NOMO-1 (cell line): Measurements from ENCODE around the gene ZNF638.
"Not testable (repeated sequence)": the region's sequence is repeated elsewhere in the genome, so short reads cannot be mapped to it uniquely, and the experiment has no call there.

ENCODE experiments used
- DNase-seq, 2 experiments: peaks; one replicate each; lab custom pipeline; 2025; ENCODE audit not compliant: unreplicated experiment in 2 of 2; lab: John Stamatoyannopoulos, UW

ZNF638 gene, protein sequence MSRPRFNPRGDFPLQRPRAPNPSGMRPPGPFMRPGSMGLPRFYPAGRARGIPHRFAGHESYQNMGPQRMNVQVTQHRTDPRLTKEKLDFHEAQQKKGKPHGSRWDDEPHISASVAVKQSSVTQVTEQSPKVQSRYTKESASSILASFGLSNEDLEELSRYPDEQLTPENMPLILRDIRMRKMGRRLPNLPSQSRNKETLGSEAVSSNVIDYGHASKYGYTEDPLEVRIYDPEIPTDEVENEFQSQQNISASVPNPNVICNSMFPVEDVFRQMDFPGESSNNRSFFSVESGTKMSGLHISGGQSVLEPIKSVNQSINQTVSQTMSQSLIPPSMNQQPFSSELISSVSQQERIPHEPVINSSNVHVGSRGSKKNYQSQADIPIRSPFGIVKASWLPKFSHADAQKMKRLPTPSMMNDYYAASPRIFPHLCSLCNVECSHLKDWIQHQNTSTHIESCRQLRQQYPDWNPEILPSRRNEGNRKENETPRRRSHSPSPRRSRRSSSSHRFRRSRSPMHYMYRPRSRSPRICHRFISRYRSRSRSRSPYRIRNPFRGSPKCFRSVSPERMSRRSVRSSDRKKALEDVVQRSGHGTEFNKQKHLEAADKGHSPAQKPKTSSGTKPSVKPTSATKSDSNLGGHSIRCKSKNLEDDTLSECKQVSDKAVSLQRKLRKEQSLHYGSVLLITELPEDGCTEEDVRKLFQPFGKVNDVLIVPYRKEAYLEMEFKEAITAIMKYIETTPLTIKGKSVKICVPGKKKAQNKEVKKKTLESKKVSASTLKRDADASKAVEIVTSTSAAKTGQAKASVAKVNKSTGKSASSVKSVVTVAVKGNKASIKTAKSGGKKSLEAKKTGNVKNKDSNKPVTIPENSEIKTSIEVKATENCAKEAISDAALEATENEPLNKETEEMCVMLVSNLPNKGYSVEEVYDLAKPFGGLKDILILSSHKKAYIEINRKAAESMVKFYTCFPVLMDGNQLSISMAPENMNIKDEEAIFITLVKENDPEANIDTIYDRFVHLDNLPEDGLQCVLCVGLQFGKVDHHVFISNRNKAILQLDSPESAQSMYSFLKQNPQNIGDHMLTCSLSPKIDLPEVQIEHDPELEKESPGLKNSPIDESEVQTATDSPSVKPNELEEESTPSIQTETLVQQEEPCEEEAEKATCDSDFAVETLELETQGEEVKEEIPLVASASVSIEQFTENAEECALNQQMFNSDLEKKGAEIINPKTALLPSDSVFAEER (N-terminal part only)

DNA sequence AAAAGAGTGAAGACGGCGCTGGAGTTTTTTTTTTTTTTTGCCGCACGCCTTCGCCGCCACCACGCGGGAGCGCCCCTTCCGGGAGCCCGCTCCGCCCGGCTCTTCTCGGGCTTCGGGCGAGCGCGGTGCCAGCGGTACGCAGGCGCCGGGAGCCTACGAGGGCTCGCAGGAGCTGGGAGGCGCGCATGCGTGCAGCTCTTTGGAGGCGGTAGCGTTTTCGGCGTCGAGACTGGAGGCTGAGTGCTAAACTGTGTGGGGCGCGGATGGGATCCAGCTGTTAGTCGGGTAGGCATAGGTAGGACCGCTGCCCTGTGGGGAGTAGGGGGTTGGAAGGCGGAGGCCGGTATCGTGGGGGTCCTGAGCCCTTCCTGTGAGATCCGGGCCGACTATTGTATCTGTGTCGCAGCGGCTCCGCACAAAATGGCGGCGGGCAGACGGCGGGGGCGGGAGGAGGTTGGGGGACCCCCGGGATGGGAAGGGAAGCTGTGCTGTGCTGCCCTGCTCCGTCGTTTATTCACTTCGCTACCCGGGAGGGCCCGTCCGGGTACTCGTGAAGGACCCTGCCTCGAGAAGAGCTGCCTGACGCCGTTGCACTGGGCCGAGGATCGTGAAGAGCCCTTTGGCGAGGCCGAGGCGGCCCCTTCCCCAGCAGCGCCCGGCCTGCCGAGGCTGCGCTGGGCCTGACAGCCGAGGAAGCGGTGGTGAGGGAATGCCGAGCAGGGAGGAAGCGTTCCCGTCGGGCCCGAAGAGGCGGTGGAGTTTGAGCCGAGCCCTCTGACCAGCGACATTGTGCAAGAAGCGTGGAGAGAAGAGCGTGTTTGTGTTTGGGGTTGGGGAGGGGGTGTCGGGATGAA is at the start of gene ZNF638:
Gene ZNF638 (plus strand): TSS at position 202 of the 854 bp plus-strand sequence. CDS start 17,173 bp downstream, outside the sequence.
- DNase-seq, result peak; percentile 89 to 91

DNA sequence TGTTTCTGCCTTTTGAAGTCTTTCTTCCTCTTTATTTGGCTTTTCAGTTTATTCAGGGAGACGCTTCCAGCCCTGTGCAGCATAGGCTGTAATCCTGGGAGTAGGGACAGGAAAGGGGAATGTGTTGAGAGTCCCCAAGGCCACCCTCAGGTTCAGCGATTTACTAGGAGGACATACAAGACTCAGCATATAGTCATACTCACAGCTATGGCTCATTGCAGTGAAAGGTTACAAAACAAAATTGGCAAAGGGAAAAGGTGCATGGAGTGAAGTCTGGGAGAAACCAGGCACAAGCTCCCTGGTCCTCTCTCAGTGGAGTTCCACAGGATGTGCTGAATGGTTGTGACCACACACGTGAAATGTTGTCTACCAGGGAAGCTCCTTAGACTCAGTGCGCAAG is 49.6 kb upstream of the ZNF638 start:
- DNase-seq, result no peak

DNA sequence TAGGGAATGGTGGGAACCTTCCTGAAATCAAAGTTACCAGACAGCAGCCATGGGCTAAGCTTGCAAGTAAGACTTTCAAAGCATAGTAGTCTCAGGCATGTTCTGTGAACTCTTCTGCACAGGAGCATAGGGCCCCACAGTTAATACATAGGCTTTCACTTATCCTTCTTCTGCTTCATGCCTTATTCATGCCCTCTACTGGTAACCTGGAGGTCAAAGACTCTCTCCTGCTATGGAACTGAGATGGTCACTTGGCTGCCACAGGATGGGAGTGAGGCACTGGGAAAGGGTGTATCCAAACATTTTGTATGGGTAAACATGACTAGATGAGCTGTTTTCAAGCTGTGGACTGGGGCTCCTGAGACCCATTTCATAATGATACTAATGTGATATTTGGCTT is 49.1 kb upstream of the ZNF638 start:
- no peak for DNase-seq

DNA sequence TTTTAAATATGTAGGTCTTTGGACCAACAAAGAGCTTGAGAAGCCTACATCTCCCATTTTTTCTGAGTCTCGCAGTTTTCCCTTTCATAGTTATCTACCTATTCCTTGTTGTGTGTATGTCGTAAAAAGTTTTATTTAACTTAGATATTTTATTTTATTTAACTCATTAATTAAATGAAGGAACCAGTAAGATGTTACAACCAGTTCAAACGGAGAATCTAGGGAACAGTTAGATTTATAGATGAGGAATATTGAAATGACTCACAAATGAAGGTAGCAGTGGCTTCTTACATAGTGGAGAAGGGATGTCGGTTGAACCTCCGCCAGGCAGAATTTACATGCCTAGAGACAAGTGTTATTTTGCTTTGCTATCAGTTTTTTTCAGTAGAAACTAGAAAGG is 48.5 kb upstream of the ZNF638 start:
- DNase-seq, result no peak

DNA sequence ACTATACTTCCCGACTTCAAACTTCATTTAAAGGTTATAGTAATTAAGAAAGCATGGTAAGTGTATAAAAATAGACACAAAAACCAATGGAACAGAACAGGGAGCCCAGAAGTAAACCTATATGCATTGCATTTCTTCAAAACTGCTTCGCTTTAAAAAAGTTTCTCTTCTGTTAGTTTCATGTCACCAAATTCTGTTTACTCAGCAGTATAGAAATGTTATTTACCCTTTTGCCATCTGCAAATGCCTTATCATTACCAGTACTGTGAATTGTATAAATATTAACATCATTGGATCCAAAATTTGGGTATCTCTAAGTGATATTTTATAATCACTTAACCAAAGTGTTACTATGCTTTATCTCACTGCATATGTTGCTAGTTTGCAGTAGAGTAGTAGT is 45.9 kb upstream of the ZNF638 start:
- DNase-seq, result no peak

DNA sequence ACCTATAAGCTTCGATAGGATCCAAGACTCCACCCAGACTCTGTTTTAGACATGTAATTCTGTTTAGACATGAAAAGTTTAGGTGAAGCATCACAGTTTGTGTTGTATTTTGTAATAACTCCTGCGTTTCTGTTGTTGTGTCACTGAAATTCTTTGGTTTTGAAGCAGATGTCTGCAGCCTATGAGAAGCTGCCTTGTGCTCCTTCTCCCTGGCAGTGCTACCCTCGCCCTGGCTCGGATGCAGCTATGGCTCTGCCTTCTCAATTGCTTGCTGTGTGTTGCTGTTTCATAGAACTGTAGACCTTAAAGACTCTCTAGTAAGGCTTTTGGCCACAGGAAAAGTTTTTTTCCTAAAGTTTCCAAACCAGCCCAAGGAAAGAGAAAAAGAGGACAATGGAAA is 40.2 kb upstream of the ZNF638 start:
- no peak for DNase-seq

DNA sequence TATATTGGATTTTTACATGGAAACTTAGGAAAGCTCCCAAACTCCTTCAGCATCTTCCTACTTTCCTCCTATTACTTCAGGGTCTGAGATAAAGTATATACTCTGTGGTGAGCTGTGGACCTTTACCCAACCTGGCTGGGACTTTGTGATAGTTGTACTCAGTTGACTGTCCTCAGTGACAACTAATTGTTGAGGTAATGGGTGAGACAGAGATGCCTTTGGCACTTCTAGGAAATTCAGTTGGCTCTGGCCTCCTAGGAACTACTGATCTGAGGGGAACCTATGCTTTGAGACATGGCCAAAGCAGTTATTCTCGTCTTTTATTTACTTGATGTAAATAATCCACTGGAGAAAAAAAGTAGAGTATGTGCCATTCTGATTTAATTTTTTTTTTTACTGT is 39.4 kb upstream of the ZNF638 start:
- DNase-seq, result no peak

DNA sequence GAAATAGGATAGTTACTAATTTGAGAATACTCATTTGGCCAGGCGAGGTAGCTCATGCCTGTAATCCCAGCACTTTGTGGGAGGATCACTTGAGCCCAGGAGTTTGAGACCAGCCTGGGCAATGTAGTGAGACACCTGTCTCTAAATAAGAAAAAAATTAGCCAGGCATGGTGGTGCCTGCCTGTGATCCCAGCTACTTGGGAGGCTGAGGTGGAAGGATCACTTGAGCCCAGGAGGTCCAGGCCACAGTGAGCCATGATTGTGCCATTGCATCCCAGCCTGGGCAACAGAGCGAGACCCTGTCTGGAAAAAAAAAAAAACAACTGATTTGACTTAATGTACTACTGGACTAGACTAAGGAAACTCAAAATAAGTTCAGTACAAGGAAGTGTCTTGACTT is 32.7 kb upstream of the ZNF638 start:
- no peak for DNase-seq

DNA sequence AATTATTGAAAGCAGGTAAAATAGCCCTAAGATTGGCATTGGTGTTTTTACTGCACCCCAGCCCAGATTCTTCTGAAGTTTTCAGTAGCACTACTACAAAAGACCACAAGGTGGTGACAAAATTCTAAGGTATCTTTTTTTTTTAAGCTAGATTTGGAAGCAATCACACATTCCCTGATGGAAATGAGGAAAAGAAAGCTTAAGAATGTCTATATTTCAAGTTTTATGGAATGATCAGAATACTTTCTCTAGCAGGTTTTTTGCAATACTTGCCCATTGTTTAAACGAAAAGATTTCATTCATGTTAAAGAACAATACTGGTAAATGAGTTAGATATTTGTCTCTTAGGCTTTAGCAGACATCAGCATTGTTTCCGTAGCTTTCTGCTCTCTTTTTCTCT is 32.1 kb upstream of the ZNF638 start:
- DNase-seq, result peak in 1 of 2 experiments; percentile 37

DNA sequence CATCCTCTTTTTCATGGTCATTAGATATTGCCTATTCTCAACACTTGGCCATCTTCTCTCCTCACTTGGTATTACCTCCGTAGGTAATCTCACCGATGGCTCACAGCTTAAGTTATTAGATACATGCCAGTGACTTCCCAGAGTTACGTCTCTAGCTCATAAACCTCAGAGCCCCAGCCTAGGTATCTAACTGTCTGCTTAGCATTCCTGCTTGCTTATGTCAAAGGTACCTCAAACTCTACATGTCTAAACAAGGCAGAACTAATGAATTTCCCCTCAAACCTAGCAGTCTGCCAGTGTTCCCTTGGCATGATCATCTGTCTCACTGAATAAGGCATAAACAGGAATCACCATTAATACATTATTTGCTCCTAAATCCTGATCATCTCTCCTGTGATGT is 27.7 kb upstream of the ZNF638 start:
- DNase-seq, result no peak

DNA sequence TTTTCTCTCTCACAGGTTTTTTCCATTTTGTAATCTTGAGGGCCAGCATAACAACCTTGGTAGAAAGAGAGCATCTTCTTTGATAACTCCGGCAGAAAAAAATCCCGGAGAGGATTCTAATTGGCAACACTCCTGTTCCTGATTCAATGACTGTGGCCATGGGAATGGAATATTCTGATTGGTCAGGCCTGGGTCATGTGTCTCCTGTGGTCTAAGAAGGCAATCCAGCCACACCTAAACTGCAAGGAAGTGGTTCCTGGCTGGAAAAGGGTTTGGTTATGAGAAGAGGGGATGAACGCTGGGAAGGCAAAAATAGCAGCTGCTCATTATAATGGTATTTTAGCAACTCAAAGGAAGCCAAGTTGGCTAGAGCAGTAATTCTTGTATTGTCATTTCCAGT is 24.8 kb upstream of the ZNF638 start:
- DNase-seq, result no peak

DNA sequence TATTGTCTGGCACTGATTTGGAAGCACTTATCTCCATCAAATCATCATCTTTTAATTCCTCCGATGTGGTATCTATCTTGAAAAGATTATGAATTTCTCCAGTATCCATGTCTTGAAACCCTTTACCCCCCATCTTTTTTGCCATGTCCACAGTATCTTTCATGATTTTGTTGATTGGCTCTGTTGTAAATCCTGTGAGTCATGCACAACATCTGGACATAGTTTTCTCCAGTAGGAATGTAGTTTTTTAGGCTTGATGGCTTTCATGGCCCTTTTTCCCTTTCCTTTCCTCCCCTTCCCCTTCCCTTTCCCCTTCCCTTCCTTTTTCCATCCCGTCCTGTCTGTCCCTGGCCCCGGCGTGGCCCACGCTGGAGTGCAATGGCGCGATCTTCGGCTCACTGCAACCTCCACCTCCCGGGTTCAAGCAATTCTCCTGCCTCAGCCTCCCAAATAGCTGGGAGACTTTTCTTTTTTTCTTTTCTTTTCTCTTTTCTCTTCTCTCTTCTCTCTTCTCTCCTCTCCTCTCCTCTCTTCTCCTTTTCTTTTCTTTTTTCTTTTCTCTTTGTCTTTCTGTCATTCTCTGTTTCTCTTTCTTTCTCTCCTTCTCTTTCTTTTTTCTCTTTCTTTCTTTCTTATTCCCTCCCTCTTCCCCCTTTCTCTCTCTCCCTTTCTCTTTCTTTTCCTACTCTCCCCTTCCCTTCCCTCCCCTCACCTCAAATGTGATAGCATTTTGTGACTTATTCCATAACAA is 18.4 kb upstream of the ZNF638 start:
- no peak for DNase-seq

DNA sequence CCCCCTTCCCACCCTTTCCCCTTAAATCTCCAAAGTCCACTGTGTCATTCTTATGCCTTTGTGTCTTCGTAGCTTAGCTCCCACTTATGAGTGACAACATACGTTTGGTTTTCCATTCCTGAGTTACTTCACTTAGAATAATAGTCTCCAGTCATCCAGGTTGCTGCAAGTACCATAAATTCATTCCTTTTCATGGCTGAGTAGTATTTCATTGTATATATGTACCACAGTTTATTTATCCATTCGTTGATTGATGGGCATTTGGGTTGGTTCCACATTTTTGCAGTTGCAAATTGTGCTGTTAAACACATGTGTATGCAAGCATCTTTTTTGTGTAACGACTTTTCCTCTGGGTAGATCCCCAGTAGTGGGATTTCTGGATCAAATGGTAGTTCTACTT is 14.5 kb upstream of the ZNF638 start:
- DNase-seq, result no peak

DNA sequence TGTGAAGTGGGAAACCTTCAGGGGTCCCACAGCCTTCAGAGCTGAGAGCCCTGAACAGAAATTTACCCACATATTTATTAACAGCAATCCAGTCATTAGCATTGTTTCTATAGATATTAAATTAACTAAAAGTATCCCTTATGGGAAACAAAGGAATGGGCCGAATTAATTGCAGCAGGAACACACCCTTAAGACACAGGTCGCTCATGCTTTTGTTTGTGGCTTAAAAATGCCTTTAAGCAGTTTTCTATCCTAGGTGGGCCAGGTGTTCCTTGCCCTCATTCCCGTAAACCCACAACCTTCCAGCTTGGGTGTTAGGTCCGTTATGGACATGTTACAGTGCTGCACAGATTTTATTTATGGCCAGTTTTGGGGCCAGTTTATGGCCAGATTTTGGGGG is 13.7 kb upstream of the ZNF638 start:
- DNase-seq, result not testable (repeated sequence)

DNA sequence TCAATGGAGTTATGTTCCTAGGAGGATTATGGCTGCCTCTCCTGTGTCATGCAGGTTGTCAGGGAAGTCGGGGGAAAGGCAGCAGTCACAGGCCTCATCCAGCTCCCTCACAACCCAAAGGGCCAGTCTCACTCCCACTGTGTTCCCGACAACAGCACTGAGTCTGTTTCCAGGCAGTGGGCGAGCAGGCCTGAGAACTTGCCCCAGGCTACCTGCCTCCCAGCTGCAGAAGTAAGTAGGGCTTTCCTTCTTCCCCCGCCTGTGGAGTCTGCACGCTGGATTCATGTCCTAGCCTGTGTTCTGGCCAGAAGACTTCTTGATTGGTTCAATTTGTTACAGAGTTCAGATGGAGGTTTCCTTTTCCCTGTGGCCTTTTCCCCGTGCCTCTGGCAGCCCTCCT is 8.2 kb upstream of the ZNF638 start:
- DNase-seq, result no peak

DNA sequence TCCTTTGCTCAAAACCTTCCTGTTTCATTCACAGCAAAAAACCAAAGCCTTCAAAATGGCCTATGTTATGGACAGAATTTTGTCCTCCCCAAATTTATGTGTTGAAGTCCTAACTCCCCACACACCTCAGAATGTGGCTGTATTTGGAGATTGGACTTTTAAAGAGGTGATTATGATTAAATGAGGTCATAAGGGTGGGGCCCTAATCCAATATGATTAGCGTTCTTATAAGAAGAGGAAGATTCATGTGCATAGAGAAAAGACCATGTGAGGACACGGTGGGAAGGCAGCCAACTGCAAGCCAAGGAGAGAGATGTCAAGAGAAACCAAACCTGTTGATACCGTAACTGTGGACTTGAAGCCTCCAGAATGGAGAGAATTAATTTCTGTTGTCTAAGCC is 4.6 kb upstream of the ZNF638 start:
- no peak for DNase-seq

DNA sequence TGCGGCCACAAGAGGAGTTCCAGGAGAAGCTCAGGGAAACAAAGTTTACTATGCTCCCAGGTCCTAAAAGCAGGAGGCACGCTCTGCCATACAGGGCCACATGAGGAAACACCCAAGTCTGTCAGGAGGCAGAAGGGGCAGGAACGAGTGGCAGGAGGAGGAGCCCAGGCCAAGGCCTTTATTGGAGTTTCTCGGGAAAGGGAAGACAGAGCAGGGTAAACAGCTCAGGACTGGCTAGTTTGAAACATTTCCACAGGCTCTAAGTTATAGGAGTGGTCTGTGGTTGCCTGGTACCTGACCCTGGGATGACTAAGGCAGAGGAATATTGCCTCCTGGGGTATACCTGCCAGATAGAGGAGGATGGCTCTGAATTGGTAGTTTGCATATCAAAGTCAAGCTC is 3.7 kb upstream of the ZNF638 start:
- no peak for DNase-seq

DNA sequence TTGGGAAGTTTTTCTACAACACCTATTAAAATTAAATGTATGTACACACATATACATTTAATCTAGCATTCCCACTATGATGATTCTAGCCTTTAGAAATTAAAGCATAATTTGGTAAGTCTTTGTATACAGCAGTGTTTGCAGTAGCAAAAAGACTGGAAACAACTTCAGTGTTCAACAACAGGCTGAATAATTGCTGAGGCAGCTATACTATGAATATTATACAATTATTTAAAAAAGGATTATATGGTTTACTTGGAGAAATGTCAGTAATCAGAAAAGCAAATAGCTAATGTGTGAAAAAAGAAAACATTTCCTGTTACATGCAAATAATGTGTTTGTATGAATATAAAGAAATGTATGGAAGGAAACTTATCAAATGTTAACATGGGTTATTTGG is 1.4 kb upstream of the ZNF638 start:
- no peak for DNase-seq

DNA sequence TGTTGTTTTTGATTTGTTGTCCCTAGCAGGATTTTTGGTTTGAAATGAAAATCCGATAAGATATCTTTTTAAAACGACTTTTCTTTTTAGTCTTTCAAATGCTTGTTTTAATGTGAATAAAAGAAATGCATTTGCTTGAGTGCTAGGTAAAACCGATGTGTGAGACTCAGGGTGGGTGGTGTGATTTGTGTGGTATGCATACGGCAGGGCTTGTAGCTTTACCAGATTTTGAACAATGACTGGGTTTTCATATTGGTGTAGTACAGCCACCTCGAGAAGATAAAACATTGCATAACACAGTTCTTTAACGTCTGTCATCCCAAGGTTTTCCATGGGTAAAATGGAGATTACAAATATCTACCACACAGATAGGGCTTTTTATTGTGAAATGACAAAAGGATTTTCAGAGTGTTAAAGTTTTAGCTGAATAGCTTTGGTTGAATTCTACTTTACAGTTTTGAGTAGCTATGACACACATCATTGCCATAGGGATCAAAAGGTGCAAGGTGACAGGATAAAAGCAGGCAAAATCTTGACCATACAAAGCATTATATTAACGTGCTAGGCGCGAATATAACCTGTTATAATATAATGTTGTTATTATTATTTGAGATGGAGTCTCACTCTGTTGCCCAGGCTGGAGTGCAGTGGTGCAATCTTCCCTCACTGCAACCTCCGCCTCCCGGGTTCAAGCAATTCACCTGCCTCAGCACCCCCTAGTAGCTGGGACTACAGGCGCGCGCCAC is 824 bp upstream of the ZNF638 start:
- no peak for DNase-seq
